ENCODE measurements around the gene CRB2. TPM values are rescaled to one million over a fixed set of nuclear protein-coding genes. Genes with fewer than 3 reads are reported as not detected.

CRB2 gene
- polyA plus RNA-seq, 1 experiment = not detected

- Histone ChIP-seq H3K36me3 (ENCODE audit: control insufficient read depth, insufficient read depth, low read length) (peaks cover 2% of the 10 kb centered on the region), H3K27me3 (ENCODE audit: control insufficient read depth, insufficient read depth, low read length) (no peaks in the 10 kb centered on the region), H3K4me3 (ENCODE audit: low read depth, low read length) (no peak overlapping the region)
- ChIA-PET CTCF (no interaction called here), POLR2A (no interaction called here)
- TF ChIP-seq CTCF (IDR thresholded peaks at IDR 0.05; ENCODE audit: insufficient read depth, low read depth, low read length) = no peak
- DNase-seq (ENCODE audit: low read depth) = no peak
Observed at GRCh38 chr9:123418506-123418905, 62.5 kb downstream of the CRB2 start.

- no peaks in the 10 kb centered on the region for H3K27me3 ChIP-seq (ENCODE audit: control insufficient read depth, insufficient read depth, low read length)
- H3K36me3 ChIP-seq (ENCODE audit: control insufficient read depth, insufficient read depth, low read length) = peaks cover 2% of the 10 kb centered on the region
- TF ChIP-seq CTCF (IDR thresholded peaks at IDR 0.05; ENCODE audit: insufficient read depth, low read depth, low read length) = no peak
- no peak overlapping the region for H3K4me3 ChIP-seq (ENCODE audit: low read depth, low read length)
- ChIA-PET CTCF (no interaction called here), POLR2A (no interaction called here)
- no peak for DNase-seq (ENCODE audit: low read depth)
Observed at GRCh38 chr9:123419091-123419490, 63.1 kb downstream of the CRB2 start.

- no peak for DNase-seq (ENCODE audit: low read depth)
- Histone ChIP-seq H3K27me3 (ENCODE audit: control insufficient read depth, insufficient read depth, low read length) (no peaks in the 10 kb centered on the region), H3K4me3 (ENCODE audit: low read depth, low read length) (no peak overlapping the region), H3K36me3 (ENCODE audit: control insufficient read depth, insufficient read depth, low read length) (peaks cover 2% of the 10 kb centered on the region)
- POLR2A ChIA-PET = no interaction called here
- no peak for TF ChIP-seq CTCF (IDR thresholded peaks at IDR 0.05; ENCODE audit: insufficient read depth, low read depth, low read length)
- CTCF ChIA-PET = no interaction called here
Observed at GRCh38 chr9:123419721-123420591, 64.0 kb downstream of the CRB2 start.

GRCh38 chr9:123420592-123421111, 64.7 kb downstream of the CRB2 start:
- H3K36me3 ChIP-seq (ENCODE audit: control insufficient read depth, insufficient read depth, low read length) = peaks cover 1% of the 10 kb centered on the region
- CTCF ChIA-PET = no interaction called here
- no peaks in the 10 kb centered on the region for H3K27me3 ChIP-seq (ENCODE audit: control insufficient read depth, insufficient read depth, low read length)
- POLR2A ChIA-PET = no interaction called here
- no peak overlapping the region for H3K4me3 ChIP-seq (ENCODE audit: low read depth, low read length)
- TF ChIP-seq CTCF (IDR thresholded peaks at IDR 0.05; ENCODE audit: insufficient read depth, low read depth, low read length) = no peak
- DNase-seq (ENCODE audit: low read depth) = no peak

GRCh38 chr9:123421186-123421585, 65.2 kb downstream of the CRB2 start:
- Histone ChIP-seq H3K27me3 (ENCODE audit: control insufficient read depth, insufficient read depth, low read length) (no peaks in the 10 kb centered on the region), H3K4me3 (ENCODE audit: low read depth, low read length) (no peak overlapping the region), H3K36me3 (ENCODE audit: control insufficient read depth, insufficient read depth, low read length) (no peaks in the 10 kb centered on the region; the same call in none of the 2 replicates)
- no peak for DNase-seq (ENCODE audit: low read depth)
- ChIA-PET CTCF (no interaction called here), POLR2A (no interaction called here)
- TF ChIP-seq CTCF (IDR thresholded peaks at IDR 0.05; ENCODE audit: insufficient read depth, low read depth, low read length) = no peak
